Mesodermal cell (in vitro differentiated cells): Measurements from ENCODE around the gene PRR33.

ENCODE experiments used
- H3K27ac ChIP-seq: 2 replicates; pipeline ENCODE4 v1.7.0; 2013; ENCODE audit warnings: mild to moderate bottlenecking, low read depth, low read length, moderate library complexity; ENCODE audit not compliant: severe bottlenecking
- H3K36me3 ChIP-seq: 2 replicates; pipeline ENCODE4 v1.7.1; 2013; ENCODE audit warnings: mild to moderate bottlenecking, low read length, moderate library complexity; ENCODE audit not compliant: control insufficient read depth, insufficient read depth
- H3K4me1 ChIP-seq: one replicate; pipeline ENCODE4 v1.7.1; 2013; ENCODE audit warnings: mild to moderate bottlenecking, low read length; ENCODE audit not compliant: insufficient read depth, control insufficient read depth, poor library complexity, severe bottlenecking
- H3K4me3 ChIP-seq: 2 replicates; pipeline ENCODE4 v1.7.0; 2013; ENCODE audit warnings: low read length, control low read depth, mild to moderate bottlenecking; ENCODE audit not compliant: insufficient read depth, poor library complexity, severe bottlenecking; ENCODE audit errors: extremely low read depth
- H3K9me3 ChIP-seq: 2 replicates; pipeline ENCODE4 v1.7.1; 2013; ENCODE audit warnings: mild to moderate bottlenecking, low read length, moderate library complexity; ENCODE audit not compliant: control insufficient read depth
- WGBS, 2 experiments: methylation state at CpG; one replicate each; pipeline ENCODE4 v1.1.5; 2013; ENCODE audit warnings: missing lambda C conversion rate in 2 of 2; ENCODE audit not compliant: insufficient coverage in 2 of 2; 5-methylcytosine and 5-hydroxymethylcytosine counted together

PRR33 gene

DNA sequence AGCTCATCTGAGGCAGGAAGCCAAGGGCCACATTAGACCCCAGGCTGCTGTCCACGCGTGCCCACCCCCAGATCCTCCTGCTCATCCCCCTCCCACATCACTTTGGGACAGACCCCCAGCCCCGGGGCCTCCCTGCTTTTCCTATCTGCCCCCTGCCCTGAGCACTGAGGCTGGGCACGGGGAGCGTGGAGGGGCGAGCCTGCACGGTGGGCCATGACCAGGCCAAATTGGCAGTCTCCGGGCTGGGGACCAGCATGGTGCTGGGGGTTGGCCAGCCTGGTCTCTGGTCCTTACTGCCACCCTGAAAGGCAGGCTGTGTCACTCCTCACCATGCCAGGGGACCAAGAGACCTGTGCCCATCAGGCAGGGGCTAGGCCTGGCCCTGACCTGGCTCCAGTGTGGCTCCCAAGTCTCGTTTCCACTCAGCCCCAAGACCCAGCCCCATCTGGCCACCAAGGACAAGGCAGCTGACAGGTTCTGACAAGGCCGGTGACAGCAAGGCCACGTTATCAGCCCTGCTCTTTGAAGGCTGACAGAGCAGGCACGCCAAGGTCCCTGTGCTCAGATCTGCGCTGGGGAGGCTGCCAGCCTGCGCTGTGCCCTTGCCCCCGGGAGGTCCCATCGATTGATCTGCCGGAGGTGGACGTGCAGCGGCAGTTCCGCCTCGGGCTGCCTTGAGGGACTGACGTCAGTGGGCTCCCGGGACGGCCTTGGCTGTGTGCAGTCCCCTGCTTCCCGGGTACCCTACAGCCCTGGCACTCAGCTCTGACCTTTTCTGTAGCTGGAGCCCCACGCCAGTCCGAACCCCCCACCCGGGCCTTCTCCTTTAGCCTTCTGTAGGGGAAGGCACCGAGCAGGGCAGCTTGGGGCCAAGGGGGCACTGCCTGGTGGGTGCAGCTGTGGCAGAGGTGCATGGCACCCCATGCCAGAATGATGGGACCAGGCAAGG lies 49.3 kb downstream of the PRR33 start:
- WGBS, 2 experiments, result 92 to 95% methylated on average over 24 to 25 of the region's 29 CpGs
- Histone ChIP-seq H3K27ac (no peak overlapping the region), H3K4me3 (no peak overlapping the region), H3K36me3 (no peaks in the 10 kb centered on the region), H3K9me3 (no peaks in the 10 kb centered on the region), H3K4me1 (peaks cover 15% of the 10 kb centered on the region)

DNA sequence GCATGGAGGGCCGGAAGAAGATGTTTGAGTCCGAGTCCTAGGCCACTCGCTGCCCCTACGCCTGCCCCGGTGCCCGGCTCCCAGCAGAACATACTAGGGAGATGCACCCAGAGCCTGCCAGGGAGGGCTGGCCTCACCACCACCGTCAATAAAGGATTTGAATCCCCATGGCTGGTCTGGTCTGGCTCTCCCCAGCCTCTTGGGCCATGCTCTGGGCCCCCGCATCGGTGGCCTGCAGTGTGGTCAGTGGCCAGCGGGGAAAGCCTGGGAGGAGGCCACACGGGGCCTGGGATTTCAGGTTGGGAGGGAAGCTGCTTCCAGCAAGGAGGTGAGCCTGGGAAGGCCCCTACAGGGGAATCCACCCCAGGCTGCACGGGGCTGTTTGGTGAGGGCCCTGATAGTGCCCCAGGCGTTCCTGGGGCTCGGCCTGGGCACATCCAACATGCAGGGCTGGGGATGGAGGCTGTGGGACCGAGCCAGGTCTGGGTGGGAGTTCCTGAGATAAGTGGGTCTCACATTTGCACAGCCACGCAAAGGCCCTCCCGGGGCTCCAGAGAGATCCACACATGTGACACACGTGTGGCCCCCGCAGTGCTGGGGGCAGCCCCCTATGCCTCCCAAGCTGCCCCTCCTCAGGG lies 50.1 kb downstream of the PRR33 start:
- Histone ChIP-seq H3K27ac (no peak overlapping the region), H3K9me3 (no peaks in the 10 kb centered on the region), H3K4me3 (no peak overlapping the region), H3K4me1 (peaks cover 15% of the 10 kb centered on the region), H3K36me3 (no peaks in the 10 kb centered on the region)
- WGBS, 2 experiments, result 92 to 95% methylated on average over 18 to 19 of the region's 19 CpGs

DNA sequence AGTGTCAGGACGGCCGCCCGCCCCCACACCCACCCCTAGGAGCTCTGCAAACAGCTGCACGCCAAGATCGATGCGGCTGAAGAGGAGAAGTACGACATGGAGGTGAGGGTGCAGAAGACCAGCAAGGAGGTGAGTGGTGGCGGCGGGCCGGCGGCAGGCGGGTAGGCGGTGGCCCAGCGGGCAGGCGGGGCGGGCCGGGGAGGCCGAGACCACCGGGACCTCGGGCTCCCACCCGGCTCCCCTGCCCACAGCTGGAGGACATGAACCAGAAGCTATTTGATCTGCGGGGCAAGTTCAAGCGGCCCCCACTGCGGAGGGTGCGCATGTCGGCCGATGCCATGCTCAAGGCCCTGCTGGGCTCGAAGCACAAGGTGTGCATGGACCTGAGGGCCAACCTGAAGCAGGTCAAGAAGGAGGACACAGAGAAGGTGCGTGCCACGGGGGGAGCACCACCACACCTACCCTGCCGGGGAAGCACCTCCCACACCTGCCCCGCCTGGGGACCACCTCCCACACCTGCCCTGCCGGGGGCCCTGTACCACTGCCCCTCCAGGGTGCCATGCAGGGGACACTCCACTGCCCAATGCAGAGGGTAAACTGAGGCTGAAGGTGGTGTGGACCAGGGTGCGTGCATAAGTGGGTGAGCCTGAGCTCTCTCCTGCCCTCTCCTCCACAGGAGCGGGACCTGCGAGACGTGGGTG lies 50.8 kb downstream of the PRR33 start:
- H3K36me3 ChIP-seq, result no peaks in the 10 kb centered on the region
- no peaks in the 10 kb centered on the region for H3K9me3 ChIP-seq
- 92 to 93% methylated on average over 26 to 32 of the region's 37 CpGs for WGBS, 2 experiments
- peaks cover 15% of the 10 kb centered on the region for H3K4me1 ChIP-seq
- no peak overlapping the region for H3K27ac ChIP-seq
- H3K4me3 ChIP-seq, result no peak overlapping the region

DNA sequence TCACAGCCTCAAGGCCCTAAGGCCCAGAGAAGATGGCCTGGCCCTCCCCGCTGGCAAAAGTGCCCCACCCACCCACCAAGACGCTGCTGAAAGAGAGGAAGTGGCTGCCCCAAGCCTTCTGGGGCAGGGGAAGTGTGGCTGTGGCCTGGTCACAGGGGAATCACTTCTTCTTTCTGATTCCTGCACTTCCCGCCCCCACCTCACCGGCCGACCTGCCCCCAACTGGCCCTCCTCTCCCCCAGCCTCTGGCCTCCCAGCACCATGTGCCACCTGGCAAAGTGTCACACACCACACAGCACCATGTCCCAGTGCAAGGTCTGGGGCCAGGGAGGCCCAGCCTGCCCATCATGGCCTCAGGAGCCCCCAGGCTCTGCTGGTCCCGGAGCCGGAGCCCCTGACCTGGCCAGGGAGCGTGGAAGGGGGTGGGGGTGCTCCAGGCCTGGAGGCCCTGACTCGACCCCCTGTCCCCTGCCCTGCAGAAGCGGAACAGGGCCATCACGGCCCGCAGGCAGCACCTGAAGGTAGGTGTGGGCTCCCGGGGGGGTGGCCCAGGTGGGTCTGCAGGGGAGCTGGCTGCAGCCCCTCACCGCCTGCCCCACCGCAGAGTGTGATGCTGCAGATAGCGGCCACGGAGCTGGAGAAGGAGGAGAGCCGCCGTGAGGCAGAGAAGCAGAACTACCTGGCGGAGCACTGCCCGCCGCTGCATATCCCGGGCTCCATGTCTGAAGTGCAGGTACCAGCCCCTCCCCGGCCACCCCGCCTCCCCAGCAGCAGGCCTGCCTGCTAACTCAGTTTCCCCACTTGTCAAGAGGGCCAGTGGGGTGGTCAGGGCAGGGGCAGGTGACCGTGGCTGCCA lies 51.5 kb downstream of the PRR33 start:
- Histone ChIP-seq H3K4me1 (peaks cover 13% of the 10 kb centered on the region), H3K36me3 (no peaks in the 10 kb centered on the region), H3K9me3 (no peaks in the 10 kb centered on the region), H3K27ac (no peak overlapping the region), H3K4me3 (no peak overlapping the region)
- 82 to 92% methylated on average over 17 to 18 of the region's 26 CpGs for WGBS, 2 experiments

DNA sequence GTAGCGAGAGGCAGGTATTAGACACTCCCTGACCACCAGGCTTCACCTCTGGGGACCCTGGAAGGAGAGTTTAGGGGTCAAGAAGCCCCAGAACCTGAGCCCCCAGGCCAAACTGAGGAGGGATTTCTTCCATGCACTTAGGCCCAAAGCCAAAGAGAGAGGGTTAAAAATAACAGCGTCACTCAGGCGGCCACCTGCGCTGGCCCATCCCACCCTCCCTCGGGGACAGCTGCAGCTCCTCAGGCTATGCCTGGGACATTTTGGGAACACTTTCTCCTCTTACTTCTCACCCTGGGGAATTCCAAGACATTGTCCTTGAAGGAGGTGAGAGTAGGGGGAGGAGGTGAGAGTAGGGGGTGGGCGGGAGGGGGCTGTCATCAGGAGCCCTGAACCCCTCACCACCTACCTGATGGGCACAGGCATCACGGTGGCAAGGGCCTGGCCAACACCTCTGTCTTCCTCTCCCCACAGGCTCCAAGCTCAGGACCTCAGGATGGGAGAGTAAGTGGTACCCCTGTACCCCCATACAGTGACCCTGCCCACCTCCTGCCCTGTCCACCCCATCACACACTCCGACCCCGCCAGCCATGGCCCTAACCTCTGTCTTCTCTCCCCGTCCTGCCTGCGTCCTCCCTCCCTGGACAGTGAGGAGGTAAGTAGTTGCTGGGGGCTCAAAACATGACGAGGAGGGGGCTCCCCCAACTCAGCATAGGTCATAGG lies 52.3 kb downstream of the PRR33 start:
- peaks cover 5% of the 10 kb centered on the region for H3K4me1 ChIP-seq
- H3K36me3 ChIP-seq, result no peaks in the 10 kb centered on the region
- H3K9me3 ChIP-seq, result no peaks in the 10 kb centered on the region
- no peak overlapping the region for H3K4me3 ChIP-seq
- H3K27ac ChIP-seq, result no peak overlapping the region
- WGBS, 2 experiments, result 86 to 96% methylated on average over 3 to 6 of the region's 12 CpGs

DNA sequence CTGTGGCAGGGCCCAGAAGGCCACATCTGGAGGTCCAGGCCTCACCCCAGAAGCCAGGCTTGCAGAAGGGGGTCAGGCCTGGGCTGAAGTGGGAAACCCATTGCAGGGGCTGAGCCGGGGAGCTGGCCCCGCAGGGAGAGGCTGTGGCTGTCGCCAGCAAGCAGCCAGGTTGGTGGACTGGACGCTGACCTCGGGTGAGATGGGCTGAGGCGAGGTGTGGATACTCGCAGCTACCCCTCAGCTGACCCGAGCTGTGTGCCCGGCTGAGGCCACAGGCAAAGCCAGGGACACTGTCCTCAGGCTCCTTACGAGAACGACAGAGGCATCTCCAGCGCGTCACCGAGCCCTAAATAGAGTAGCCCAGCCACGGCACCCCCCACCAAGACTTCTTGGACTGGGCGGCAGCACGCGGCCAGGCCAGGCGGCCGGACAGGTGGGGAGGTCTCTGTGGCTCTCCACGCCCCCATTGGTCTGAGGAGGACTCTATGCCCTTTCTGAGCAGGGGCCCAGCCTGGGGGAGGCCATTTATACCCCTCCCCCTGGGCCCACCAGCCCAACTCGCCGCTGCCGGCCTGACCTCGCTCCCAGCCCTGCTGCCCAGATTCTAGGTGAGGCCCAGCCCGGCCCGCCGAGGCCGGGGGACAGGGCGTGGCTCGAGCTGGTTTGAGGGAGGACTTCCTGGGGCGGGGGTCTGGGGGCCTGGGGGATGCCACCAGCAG lies 53.1 kb downstream of the PRR33 start, which contains the start of gene TNNI2:
Gene TNNI2, plus strand, starts transcription at position 556 of the 719 bp plus-strand sequence. CDS start 716 bp downstream, outside the sequence.
- WGBS, 2 experiments, result 92 to 94% methylated on average over 16 to 25 of the region's 32 CpGs
- no peak within 1 kb of the TSS for H3K27ac ChIP-seq
- no peak within 1 kb of the TSS for H3K4me3 ChIP-seq
- no peaks in the 10 kb centered on the region for H3K36me3 ChIP-seq
- peaks cover 2% of the 10 kb centered on the region for H3K4me1 ChIP-seq
- no peaks in the 10 kb centered on the region for H3K9me3 ChIP-seq
